Uterus (tissue), 4 donors: ENCODE measurements around the gene B4GALT7. TPM values are rescaled to one million over a fixed set of nuclear protein-coding genes. Genes with fewer than 3 reads are reported as not detected.
"Not testable (repeated sequence)": the region's sequence is repeated elsewhere in the genome, so short reads cannot be mapped to it uniquely, and the experiment has no call there.

Source experiments
- DNase-seq, 2 donors: peaks; one replicate each; pipeline ENCODE4 v3.0.0-alpha.2; 2019 to 2020
- H3K27ac ChIP-seq, 2 donors: fragments of 200-600 bp; sonication (generic); 1 replicate in 1 of 2; 2 replicates in 1 of 2; pipeline ENCODE4 v1.5.1; 2016 to 2018
- H3K27me3 ChIP-seq, 2 donors: fragments of 200-600 bp; sonication (generic); one replicate each; pipeline ENCODE4 v1.5.1; 2018 to 2019; ENCODE audit warnings: control low read depth in 1 of 2
- H3K36me3 ChIP-seq, 2 donors: fragments of 200-600 bp; sonication (generic); one replicate each; pipeline ENCODE4 v1.5.1; 2019; ENCODE audit warnings: control low read depth in 1 of 2
- H3K4me1 ChIP-seq, 2 donors: fragments of 200-600 bp; sonication (generic); one replicate each; pipeline ENCODE4 v1.5.1; 2018 to 2019; ENCODE audit warnings: control low read depth in 1 of 2
- H3K4me3 ChIP-seq, 2 donors: fragments of 200-600 bp; sonication (generic); 1 replicate in 1 of 2; 2 replicates in 1 of 2; pipeline ENCODE4 v1.5.1; 2018 to 2019; ENCODE audit warnings: mild to moderate bottlenecking in 1 of 2
- H3K9me3 ChIP-seq, 2 donors: fragments of 200-600 bp; sonication (generic); one replicate each; pipeline ENCODE4 v1.5.1; 2019; ENCODE audit warnings: control low read depth in 1 of 2
- POLR2A ChIP-seq, 2 donors: fragments of 450-650 bp; IDR thresholded peaks; one replicate each; pipeline ENCODE4 v1.6.1; 2016; ENCODE audit warnings: antibody characterized with exemption in 2 of 2, mild to moderate bottlenecking in 1 of 2, moderate library complexity in 1 of 2
- intact Hi-C: fragments of 100-400 bp; cut with DNase I; formaldehyde crosslinking; loops from one replicate; pipeline ENCODE4 v1.15.1; 2023; ENCODE audit warnings: low total_unique reads
- total RNA-seq, 4 donors: library from RNA; depleted of rRNA in 3 of 4; stranded (reverse); fragments of >200 nt in 3 of 4; gene quantifications; one replicate each; pipeline versions ENCODE4 v1.1.0 to v1.2.4, GENCODE V29; 2014 to 2023
- TF ChIP-seq, protein P1 (sequence below), 4 experiments: fragments of 200-600 bp in 2 of 4; fragments of 450-650 bp in 2 of 4; sonication (generic) in 2 of 4; IDR thresholded peaks; one replicate each; pipeline ENCODE4 v1.5.1; 2016 to 2019; ENCODE audit warnings: antibody characterized with exemption in 4 of 4, mild to moderate bottlenecking in 2 of 4, moderate library complexity in 1 of 4
- donor health status: DM: yes; HTN: yes; CAD: no.

Gene B4GALT7
- total RNA-seq, 4 donors from 2014 or later: 5.1 to 27.8 (median 24.5) TPM

DNA sequence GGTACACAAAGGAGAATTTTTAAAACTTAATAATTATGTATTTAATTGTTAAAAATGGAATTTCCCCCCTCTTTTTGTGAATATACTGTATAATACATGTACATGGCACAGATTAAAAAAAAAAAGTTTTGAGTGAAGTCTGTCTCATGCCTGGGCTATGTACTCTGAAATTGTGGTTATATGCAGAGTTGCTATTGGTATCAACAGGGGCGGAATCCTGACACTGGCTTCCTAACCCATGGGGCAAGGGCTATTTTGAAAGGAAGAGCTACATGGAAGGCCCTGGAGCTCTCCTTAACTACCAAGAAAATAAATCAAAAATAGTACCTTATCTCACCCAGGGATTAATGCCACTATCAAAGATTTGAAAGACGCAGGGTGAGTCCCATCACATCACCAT is 44.7 kb upstream of the B4GALT7 start:
- H3K4me3 ChIP-seq: peak overlapping the region in 1 of 2 donors; percentile 93
- H3K36me3 ChIP-seq: no peaks in the 10 kb centered on the region
- TF ChIP-seq POLR2A (IDR thresholded peaks at IDR 0.05): no peak
- TF ChIP-seq, protein P1, sequence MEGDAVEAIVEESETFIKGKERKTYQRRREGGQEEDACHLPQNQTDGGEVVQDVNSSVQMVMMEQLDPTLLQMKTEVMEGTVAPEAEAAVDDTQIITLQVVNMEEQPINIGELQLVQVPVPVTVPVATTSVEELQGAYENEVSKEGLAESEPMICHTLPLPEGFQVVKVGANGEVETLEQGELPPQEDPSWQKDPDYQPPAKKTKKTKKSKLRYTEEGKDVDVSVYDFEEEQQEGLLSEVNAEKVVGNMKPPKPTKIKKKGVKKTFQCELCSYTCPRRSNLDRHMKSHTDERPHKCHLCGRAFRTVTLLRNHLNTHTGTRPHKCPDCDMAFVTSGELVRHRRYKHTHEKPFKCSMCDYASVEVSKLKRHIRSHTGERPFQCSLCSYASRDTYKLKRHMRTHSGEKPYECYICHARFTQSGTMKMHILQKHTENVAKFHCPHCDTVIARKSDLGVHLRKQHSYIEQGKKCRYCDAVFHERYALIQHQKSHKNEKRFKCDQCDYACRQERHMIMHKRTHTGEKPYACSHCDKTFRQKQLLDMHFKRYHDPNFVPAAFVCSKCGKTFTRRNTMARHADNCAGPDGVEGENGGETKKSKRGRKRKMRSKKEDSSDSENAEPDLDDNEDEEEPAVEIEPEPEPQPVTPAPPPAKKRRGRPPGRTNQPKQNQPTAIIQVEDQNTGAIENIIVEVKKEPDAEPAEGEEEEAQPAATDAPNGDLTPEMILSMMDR (IDR thresholded peaks at IDR 0.05): no peak
- no peaks in the 10 kb centered on the region for H3K9me3 ChIP-seq
- no peak for DNase-seq
- H3K27me3 ChIP-seq: no peaks in the 10 kb centered on the region
- intact Hi-C loops: no loop called here
- no peak overlapping the region for H3K27ac ChIP-seq
- peaks cover 7 to 12% of the 10 kb centered on the region in 2 donors for H3K4me1 ChIP-seq

DNA sequence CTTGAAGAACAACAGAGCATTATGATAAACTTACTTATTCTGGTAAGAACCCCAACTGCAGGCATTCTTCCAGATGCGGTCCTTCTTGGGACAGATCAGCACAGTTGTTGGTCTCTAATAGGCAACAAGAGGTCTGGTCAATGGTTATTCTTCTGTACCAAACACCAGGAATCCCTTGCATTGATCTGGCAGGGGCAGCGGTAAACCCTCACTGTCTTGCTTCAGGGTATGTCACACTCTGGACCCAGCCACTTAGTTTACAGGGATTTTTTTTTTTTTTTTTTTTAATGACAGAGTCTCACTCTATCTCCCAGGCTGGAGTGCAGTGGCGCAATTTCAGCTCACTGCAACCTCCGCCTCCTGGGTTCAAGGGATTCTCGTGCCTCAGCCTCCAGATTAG is 44.3 kb upstream of the B4GALT7 start:
- Histone ChIP-seq H3K27ac (no peak overlapping the region), H3K27me3 (no peaks in the 10 kb centered on the region), H3K4me3 (no peak overlapping the region), H3K4me1 (peaks cover 7 to 12% of the 10 kb centered on the region in 2 donors), H3K36me3 (no peaks in the 10 kb centered on the region), H3K9me3 (no peaks in the 10 kb centered on the region)
- no peak for TF ChIP-seq POLR2A (IDR thresholded peaks at IDR 0.05)
- TF ChIP-seq, protein P1 (IDR thresholded peaks at IDR 0.05): no peak
- intact Hi-C loops: no loop called here
- no peak for DNase-seq

DNA sequence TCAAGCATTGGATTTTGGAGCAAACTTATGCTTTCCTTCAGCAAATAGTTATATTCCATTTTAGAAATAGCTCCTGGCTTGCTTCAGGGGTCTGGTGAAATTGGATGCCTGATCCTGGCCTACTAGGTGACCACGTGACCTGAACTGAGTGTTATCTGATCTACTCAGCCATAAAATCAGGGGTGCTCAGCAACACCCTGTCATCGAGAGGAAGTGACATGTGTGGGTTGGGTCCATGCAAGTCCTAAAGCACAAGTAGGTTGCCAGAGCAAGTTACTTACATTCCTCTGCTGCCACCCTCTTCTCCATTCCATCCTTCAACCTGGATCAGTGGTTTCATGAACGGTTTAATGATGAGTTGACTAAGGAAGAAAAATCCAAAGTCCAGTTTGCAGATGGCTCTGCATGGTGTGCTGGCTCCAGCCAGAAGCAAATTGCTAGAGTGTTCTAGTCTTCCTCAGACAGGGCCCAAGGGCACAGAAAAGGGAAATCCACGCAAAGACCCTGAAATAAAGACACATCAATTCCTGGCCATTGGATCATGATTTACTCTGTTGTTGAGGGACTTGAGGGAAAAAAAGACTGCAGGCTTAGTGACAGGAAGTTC is 42.8 kb upstream of the B4GALT7 start:
- H3K27ac ChIP-seq: no peak overlapping the region
- H3K4me3 ChIP-seq: no peak overlapping the region
- no peak for DNase-seq
- TF ChIP-seq POLR2A (IDR thresholded peaks at IDR 0.05): no peak
- TF ChIP-seq, protein P1 (IDR thresholded peaks at IDR 0.05): no peak
- no peaks in the 10 kb centered on the region for H3K36me3 ChIP-seq
- intact Hi-C loops: no loop called here
- H3K9me3 ChIP-seq: no peaks in the 10 kb centered on the region
- H3K4me1 ChIP-seq: peaks cover 7 to 10% of the 10 kb centered on the region in 2 donors
- no peaks in the 10 kb centered on the region for H3K27me3 ChIP-seq

DNA sequence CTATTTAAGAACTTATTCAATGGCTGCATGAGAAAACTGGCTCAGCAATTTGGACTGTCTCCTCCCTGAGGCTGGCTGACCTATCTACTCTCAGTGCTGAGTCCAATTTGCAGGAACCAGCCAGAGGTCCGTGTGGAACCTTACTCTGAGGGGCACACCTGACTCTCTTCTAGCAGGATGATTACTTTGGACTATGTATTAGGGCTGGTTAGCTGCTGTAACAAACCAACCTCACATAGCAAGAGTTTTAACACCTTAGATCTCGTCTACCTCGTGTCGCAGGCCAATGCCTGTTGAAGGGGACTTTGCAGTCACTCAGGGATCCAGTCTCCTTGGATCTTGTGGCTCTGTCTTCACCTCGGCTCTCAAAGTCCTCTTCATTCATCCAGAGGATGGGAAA is 42.1 kb upstream of the B4GALT7 start:
- Histone ChIP-seq H3K4me3 (no peak overlapping the region), H3K9me3 (no peaks in the 10 kb centered on the region), H3K27me3 (no peaks in the 10 kb centered on the region), H3K36me3 (no peaks in the 10 kb centered on the region), H3K27ac (no peak overlapping the region), H3K4me1 (peaks cover 1 to 4% of the 10 kb centered on the region in 2 donors)
- intact Hi-C loops: no loop called here
- no peak for DNase-seq
- TF ChIP-seq, protein P1 (IDR thresholded peaks at IDR 0.05): no peak
- no peak for TF ChIP-seq POLR2A (IDR thresholded peaks at IDR 0.05)

DNA sequence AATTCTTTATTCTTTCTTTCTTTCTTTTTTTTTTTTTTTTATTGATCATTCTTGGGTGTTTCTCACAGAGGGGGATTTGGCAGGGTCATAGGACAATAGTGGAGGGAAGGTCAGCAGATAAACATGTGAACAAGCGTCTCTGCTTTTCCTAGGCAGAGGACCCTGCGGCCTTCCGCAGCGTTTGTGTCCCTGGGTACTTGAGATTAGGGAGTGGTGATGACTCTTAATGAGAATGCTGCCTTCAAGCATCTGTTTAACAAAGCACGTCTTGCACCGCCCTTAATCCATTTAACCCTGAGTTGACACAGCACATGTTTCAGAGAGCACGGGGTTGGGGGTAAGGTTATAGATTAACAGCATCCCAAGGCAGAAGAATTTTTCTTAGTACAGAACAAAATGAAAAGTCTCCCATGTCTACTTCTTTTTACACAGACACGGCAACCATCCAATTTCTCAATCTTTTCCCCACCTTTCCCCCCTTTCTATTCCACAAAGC is 40.4 kb upstream of the B4GALT7 start:
- intact Hi-C loops: not testable (repeated sequence)

More for the DNA sequence above, 40.4 kb upstream of the B4GALT7 start:
- H3K27ac ChIP-seq, H3K27me3 ChIP-seq, H3K4me1 ChIP-seq, DNase-seq, H3K9me3 ChIP-seq, H3K36me3 ChIP-seq, H3K4me3 ChIP-seq: not testable (repeated sequence)
